GM19397 (cell line): Measurements from ENCODE around the gene AGO3.

ENCODE experiments used
- ATAC-seq: cut with Tn5 transposase; IDR thresholded peaks from one replicate; pipeline ENCODE4 v1.9.1; 2021; ENCODE audit warnings: mild to moderate bottlenecking, moderate library complexity; ENCODE audit not compliant: unreplicated experiment

AGO3 gene

GRCh38 chr1:36080801-36081200 is 149.9 kb downstream of the AGO3 start:
- no peak for ATAC-seq

GRCh38 chr1:36081926-36082485 is 151.1 kb downstream of the AGO3 start:
- ATAC-seq = no peak

GRCh38 chr1:36083219-36083618 is 152.3 kb downstream of the AGO3 start:
- ATAC-seq = no peak

- no peak for ATAC-seq
Measured at GRCh38 chr1:36083635-36084496, 153.0 kb downstream of the AGO3 start, which contains the start of gene TEKT2. Gene TEKT2, plus strand, starts transcription at chr1:36084094. Its CDS starts 828 bp downstream, at chr1:36084922.

GRCh38 chr1:36084497-36085115 is 153.7 kb downstream of the AGO3 start:
- no peak for ATAC-seq

GRCh38 chr1:36085126-36085525 is 154.2 kb downstream of the AGO3 start:
- no peak for ATAC-seq

- ATAC-seq = no peak
Measured at GRCh38 chr1:36085686-36086526, 155.0 kb downstream of the AGO3 start.

- ATAC-seq = no peak
Measured at GRCh38 chr1:36086529-36087232, 155.8 kb downstream of the AGO3 start.

GRCh38 chr1:36087233-36088123 is 156.6 kb downstream of the AGO3 start:
- ATAC-seq = no peak

- no peak for ATAC-seq
Measured at GRCh38 chr1:36088265-36088576, 157.3 kb downstream of the AGO3 start.

GRCh38 chr1:36088577-36089392 is 157.9 kb downstream of the AGO3 start, which contains the start of gene ADPRS:
Gene ADPRS, plus strand, starts transcription at chr1:36088892. Its CDS starts 13 bp downstream, at chr1:36088905.
- peak; percentile 84 for ATAC-seq

GRCh38 chr1:36089393-36090121 is 158.7 kb downstream of the AGO3 start:
- no peak for ATAC-seq

GRCh38 chr1:36091141-36091540 is 160.2 kb downstream of the AGO3 start:
- ATAC-seq = no peak

- no peak for ATAC-seq
Measured at GRCh38 chr1:36091698-36092097, 160.8 kb downstream of the AGO3 start.

GRCh38 chr1:36092166-36092797 is 161.4 kb downstream of the AGO3 start:
- ATAC-seq = no peak

- ATAC-seq = no peak
Measured at GRCh38 chr1:36092798-36093185, 161.9 kb downstream of the AGO3 start.

- ATAC-seq = no peak
Measured at GRCh38 chr1:36093226-36093625, 162.3 kb downstream of the AGO3 start.
